HL-60 (cell line): ENCODE data around the gene NCSTN.

Source experiments
- GABPA ChIP-seq: IDR thresholded peaks from 2 replicates; pipeline ENCODE4 v1.6.1; 2012; ENCODE audit warnings: low read depth
- POLR2AphosphoS5 ChIP-seq: IDR thresholded peaks from 2 replicates; pipeline ENCODE4 v1.6.1; 2012; ENCODE audit warnings: low read depth
- SPI1 ChIP-seq: IDR thresholded peaks from 2 replicates; pipeline ENCODE4 v1.6.1; 2012; ENCODE audit warnings: low read depth, mild to moderate bottlenecking, borderline replicate concordance
- TF ChIP-seq, protein P1 (sequence below): IDR thresholded peaks from one replicate; pipeline ENCODE4 v1.5.1; 2011; ENCODE audit warnings: low read length, control low read depth, inconsistent platforms; ENCODE audit not compliant: insufficient read depth
- TF ChIP-seq, protein P2 (sequence below): IDR thresholded peaks from 2 replicates; pipeline ENCODE4 v1.6.1; 2012; ENCODE audit warnings: low read depth; ENCODE audit not compliant: insufficient replicate concordance

DNA sequence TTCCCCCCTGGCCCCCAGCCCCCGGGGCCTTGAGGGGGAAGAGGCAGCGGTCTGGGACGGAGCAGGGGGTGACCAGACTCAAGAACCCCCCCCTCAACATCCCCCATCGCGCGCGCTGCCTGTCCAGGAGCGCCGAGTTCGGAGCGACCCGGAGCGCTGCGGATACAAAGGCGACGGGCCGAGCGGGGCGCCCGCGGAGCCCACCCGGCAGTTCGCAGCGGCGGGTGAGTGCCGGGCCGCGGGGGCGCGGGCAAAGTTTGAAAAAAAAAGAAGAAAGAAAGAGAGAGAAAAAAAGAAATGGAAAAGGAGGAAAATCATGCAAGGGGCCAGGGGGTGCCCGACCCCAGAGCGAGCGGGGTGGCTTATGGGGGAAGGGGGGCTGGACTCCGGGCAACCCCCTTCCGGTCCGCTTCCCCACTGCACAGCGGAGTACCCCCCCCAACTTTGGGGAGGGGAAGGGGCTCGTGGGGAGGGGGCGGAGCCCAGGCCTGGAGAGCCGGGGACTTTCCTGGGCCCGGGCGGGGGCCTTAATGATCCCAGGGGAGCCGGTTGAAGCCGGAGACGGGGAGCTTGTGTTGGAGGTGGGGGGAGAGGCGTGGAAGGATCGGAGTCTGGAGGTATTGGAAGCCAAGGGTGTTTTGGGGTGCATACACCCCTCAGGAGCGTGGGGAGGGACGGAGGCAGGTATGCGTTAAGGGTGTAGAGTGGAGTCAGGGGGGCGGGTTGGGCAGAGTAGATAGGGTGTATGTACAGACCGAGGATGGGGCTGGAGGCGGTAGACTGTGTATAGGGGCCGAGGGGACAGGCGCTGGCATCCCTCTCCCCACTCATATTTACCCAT, 57.7 kb downstream of the NCSTN start:
- TF ChIP-seq, protein P1, sequence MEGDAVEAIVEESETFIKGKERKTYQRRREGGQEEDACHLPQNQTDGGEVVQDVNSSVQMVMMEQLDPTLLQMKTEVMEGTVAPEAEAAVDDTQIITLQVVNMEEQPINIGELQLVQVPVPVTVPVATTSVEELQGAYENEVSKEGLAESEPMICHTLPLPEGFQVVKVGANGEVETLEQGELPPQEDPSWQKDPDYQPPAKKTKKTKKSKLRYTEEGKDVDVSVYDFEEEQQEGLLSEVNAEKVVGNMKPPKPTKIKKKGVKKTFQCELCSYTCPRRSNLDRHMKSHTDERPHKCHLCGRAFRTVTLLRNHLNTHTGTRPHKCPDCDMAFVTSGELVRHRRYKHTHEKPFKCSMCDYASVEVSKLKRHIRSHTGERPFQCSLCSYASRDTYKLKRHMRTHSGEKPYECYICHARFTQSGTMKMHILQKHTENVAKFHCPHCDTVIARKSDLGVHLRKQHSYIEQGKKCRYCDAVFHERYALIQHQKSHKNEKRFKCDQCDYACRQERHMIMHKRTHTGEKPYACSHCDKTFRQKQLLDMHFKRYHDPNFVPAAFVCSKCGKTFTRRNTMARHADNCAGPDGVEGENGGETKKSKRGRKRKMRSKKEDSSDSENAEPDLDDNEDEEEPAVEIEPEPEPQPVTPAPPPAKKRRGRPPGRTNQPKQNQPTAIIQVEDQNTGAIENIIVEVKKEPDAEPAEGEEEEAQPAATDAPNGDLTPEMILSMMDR, result no peak
- TF ChIP-seq POLR2AphosphoS5 (no peak), GABPA (no peak), SPI1 (no peak)
- TF ChIP-seq, protein P2, sequence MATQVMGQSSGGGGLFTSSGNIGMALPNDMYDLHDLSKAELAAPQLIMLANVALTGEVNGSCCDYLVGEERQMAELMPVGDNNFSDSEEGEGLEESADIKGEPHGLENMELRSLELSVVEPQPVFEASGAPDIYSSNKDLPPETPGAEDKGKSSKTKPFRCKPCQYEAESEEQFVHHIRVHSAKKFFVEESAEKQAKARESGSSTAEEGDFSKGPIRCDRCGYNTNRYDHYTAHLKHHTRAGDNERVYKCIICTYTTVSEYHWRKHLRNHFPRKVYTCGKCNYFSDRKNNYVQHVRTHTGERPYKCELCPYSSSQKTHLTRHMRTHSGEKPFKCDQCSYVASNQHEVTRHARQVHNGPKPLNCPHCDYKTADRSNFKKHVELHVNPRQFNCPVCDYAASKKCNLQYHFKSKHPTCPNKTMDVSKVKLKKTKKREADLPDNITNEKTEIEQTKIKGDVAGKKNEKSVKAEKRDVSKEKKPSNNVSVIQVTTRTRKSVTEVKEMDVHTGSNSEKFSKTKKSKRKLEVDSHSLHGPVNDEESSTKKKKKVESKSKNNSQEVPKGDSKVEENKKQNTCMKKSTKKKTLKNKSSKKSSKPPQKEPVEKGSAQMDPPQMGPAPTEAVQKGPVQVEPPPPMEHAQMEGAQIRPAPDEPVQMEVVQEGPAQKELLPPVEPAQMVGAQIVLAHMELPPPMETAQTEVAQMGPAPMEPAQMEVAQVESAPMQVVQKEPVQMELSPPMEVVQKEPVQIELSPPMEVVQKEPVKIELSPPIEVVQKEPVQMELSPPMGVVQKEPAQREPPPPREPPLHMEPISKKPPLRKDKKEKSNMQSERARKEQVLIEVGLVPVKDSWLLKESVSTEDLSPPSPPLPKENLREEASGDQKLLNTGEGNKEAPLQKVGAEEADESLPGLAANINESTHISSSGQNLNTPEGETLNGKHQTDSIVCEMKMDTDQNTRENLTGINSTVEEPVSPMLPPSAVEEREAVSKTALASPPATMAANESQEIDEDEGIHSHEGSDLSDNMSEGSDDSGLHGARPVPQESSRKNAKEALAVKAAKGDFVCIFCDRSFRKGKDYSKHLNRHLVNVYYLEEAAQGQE, result no peak
